OCI-M1 (cell line): Measurements from ENCODE around the gene OCA2.
"Not testable (repeated sequence)": the region's sequence is repeated elsewhere in the genome, so short reads cannot be mapped to it uniquely, and the experiment has no call there.

Experiments used
- DNase-seq: peaks from one replicate; lab custom pipeline; 2025; lab: John Stamatoyannopoulos, UW

The OCA2 gene

GRCh38 chr15:27714675-27715074 lies 384.4 kb downstream of the OCA2 start:
- no peak for DNase-seq

GRCh38 chr15:27713850-27714249 lies 385.3 kb downstream of the OCA2 start:
- not testable (repeated sequence) for DNase-seq

- no peak for DNase-seq
These were observed 391.9 kb downstream of the OCA2 start for GRCh38 chr15:27707257-27707656.

- no peak for DNase-seq
These were observed 392.8 kb downstream of the OCA2 start for GRCh38 chr15:27706300-27706699.

- no peak for DNase-seq
These were observed 394.1 kb downstream of the OCA2 start for GRCh38 chr15:27705056-27705455.
